ENCODE measurements around the gene DUSP9.

DNA sequence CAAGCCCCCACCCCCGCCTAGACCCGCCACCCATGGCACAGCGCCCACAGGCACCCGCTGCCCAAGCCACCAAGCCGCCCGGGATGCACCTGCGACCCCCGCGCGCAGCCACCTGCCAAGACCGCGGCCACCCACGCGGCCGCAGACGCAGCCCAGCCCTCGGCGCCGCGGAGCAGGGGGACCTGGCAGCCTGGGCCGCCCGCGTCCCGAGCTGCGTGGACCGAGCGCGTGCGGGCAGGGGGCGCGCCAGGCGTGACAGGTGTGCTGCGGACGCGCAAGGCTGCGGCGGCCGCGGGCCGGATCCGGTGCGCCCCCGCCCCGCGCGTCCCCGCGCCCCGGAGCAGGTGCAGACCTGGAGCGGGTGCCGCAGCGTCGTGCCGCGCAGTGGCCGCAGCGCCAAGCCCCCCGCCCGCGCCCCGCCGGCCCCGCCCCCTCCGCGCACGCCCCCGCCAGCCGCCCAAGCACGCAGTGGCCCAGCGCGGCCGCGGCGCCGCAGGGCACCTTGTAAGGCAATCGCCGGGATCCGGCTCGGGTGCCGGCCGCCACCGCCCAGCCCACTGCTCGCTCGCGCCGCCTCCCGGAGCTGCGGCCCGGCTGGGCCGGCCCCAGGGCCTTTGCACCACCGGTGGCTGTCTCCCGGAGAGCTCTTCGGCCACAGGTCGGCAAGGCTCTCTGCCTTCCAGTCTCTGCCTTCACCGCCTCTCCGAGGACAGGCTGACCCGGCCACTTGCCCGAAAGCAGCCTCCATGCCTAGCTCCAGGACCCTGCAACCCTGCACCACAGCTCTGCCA lies 26.6 kb downstream of the DUSP9 start, which contains the start of gene PNCK:
- TF ChIP-seq, protein P1, sequence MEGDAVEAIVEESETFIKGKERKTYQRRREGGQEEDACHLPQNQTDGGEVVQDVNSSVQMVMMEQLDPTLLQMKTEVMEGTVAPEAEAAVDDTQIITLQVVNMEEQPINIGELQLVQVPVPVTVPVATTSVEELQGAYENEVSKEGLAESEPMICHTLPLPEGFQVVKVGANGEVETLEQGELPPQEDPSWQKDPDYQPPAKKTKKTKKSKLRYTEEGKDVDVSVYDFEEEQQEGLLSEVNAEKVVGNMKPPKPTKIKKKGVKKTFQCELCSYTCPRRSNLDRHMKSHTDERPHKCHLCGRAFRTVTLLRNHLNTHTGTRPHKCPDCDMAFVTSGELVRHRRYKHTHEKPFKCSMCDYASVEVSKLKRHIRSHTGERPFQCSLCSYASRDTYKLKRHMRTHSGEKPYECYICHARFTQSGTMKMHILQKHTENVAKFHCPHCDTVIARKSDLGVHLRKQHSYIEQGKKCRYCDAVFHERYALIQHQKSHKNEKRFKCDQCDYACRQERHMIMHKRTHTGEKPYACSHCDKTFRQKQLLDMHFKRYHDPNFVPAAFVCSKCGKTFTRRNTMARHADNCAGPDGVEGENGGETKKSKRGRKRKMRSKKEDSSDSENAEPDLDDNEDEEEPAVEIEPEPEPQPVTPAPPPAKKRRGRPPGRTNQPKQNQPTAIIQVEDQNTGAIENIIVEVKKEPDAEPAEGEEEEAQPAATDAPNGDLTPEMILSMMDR (IDR thresholded peaks at IDR 0.05): no peak
- TF ChIP-seq POLR2A (IDR thresholded peaks at IDR 0.05): no peak
